ENCODE data around the gene TOP2A.

DNA sequence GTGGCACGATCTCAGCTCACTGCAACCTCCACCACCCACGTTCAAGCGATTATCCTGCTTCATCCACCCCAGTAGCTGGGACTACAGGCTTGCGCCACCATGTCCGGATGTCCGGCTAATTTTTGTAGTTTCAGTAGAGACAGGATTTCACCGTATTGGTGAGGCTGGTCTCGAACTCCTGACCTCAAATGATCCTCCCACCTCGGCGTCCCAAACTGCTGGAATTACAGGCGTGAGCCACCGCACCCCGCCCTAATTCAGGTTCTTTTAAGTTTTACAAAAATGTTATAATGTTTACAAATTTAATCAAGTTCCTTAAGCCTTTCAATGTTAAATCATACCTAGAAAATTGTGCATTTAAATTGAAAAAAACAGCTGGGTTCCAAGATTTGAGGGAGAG lies 39.9 kb downstream of the TOP2A start:
- TF ChIP-seq, protein P1, sequence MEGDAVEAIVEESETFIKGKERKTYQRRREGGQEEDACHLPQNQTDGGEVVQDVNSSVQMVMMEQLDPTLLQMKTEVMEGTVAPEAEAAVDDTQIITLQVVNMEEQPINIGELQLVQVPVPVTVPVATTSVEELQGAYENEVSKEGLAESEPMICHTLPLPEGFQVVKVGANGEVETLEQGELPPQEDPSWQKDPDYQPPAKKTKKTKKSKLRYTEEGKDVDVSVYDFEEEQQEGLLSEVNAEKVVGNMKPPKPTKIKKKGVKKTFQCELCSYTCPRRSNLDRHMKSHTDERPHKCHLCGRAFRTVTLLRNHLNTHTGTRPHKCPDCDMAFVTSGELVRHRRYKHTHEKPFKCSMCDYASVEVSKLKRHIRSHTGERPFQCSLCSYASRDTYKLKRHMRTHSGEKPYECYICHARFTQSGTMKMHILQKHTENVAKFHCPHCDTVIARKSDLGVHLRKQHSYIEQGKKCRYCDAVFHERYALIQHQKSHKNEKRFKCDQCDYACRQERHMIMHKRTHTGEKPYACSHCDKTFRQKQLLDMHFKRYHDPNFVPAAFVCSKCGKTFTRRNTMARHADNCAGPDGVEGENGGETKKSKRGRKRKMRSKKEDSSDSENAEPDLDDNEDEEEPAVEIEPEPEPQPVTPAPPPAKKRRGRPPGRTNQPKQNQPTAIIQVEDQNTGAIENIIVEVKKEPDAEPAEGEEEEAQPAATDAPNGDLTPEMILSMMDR (conservative IDR thresholded peaks at IDR 0.05): no peak
- TF ChIP-seq EZH2 (IDR thresholded peaks at IDR 0.05; ENCODE audit: low read depth): no peak
